ENCODE results near the gene RCBTB2.

RCBTB2 gene

DNA sequence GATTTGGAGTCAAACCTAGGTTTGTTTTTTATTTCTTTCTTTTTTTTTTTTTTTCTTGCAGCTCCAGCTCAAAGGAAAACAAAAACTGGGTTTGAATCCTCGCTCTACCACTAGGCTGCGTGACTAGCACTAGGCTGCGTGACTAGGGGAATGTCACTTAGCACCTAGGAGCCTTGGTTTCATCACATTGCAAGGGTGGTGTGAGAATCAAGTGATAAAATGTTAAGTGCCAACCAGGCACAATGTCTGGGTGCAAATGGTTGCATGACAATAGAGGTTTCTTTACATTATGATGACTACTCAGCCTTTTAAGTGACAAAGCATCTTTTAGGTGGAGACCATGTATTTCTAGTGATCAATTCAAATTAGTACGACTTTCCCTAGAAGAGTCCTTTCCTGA, 27.9 kb downstream of the RCBTB2 start:
- Histone ChIP-seq H3K4me1 (ENCODE audit: control extremely low read depth in 1 of 4, control insufficient read depth in 4 of 4, insufficient read depth in 4 of 4, low read length in 3 of 4) (peaks cover 14 to 74% (median 39%) of the 10 kb centered on the region in 4 experiments), H3K9me3 (ENCODE audit: control extremely low read depth in 1 of 5, control insufficient read depth in 4 of 5, insufficient read depth in 2 of 5, low read depth in 1 of 5, low read length in 4 of 5) (no peaks in the 10 kb centered on the region), H3K4me3 (ENCODE audit: control insufficient read depth in 1 of 7, extremely low read depth in 1 of 7, insufficient read depth in 4 of 7, low read depth in 2 of 7, low read length in 6 of 7) (no peak overlapping the region), H3K27me3 (replicated peaks in 2 of 5; ENCODE audit: control insufficient read depth in 4 of 5, insufficient read depth in 5 of 5, low read length in 4 of 5) (peaks cover 0 to 25% (median 5%) of the 10 kb centered on the region in 5 experiments), H3K36me3 (ENCODE audit: control insufficient read depth in 4 of 4, insufficient read depth in 4 of 4, low read length in 3 of 4) (no peaks in the 10 kb centered on the region), H3K27ac (ENCODE audit: insufficient read depth in 1 of 2, low read depth in 1 of 2, low read length in 2 of 2, poor library complexity in 1 of 2, severe bottlenecking in 2 of 2) (peak overlapping the region in 1 of 2 experiments; percentile 45)
- 71% methylated on average over 1 of the region's 4 CpGs for WGBS (ENCODE audit: insufficient coverage)
- POLR2A ChIA-PET: interaction anchor here (0.7 to 1.5 kb wide), 3 partner anchors 13 to 73 kb away, joined by 3 to 6 read pairs (median 5); partner anchors contain the start of gene RCBTB2
- CTCF ChIA-PET: interaction anchor here (1.2 to 1.8 kb wide), 4 partner anchors 9 to 356 kb away, joined by 3 to 8 read pairs (median 4); no protein-coding TSS in a partner anchor
- peak in 2 of 3 donors; percentile 54 to 70 for DNase-seq

DNA sequence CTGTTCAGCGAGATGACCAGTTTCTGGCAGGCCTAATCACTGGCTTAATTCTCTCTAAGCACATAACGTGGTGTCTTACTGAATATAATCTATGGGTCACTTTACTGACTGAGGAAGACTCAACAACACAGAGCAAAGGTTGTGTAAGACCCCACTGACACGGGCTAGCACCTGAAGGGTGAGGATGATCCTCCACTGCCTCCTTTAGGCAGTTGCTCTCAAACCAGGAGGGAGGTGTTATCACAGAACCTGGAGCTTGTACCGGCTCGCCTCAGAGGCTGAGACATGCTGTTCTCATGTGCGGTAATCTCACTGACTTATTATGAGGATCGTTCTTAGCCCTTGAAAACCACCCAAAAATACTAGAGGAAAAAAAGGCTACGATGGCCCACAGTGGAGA, 28.3 kb downstream of the RCBTB2 start:
- H3K27ac ChIP-seq (ENCODE audit: insufficient read depth in 1 of 2, low read depth in 1 of 2, low read length in 2 of 2, poor library complexity in 1 of 2, severe bottlenecking in 2 of 2): no peak overlapping the region
- no peak for DNase-seq
- H3K4me3 ChIP-seq (ENCODE audit: control insufficient read depth in 1 of 7, extremely low read depth in 1 of 7, insufficient read depth in 4 of 7, low read depth in 2 of 7, low read length in 6 of 7): no peak overlapping the region
- peaks cover 14 to 74% (median 39%) of the 10 kb centered on the region in 4 experiments for H3K4me1 ChIP-seq (ENCODE audit: control extremely low read depth in 1 of 4, control insufficient read depth in 4 of 4, insufficient read depth in 4 of 4, low read length in 3 of 4)
- 100% methylated on average over 7 of the region's 8 CpGs for WGBS (ENCODE audit: insufficient coverage)
- no peaks in the 10 kb centered on the region for H3K36me3 ChIP-seq (ENCODE audit: control insufficient read depth in 4 of 4, insufficient read depth in 4 of 4, low read length in 3 of 4)
- H3K27me3 ChIP-seq (replicated peaks in 2 of 5; ENCODE audit: control insufficient read depth in 4 of 5, insufficient read depth in 5 of 5, low read length in 4 of 5): peaks cover 0 to 22% (median 5%) of the 10 kb centered on the region in 5 experiments
- CTCF ChIA-PET: interaction anchor here (1.2 to 1.8 kb wide), 2 partner anchors 8 to 357 kb away, joined by 3 to 8 read pairs; no protein-coding TSS in a partner anchor
- POLR2A ChIA-PET: interaction anchor here (0.7 to 1.5 kb wide), 3 partner anchors 12 to 73 kb away, joined by 3 to 6 read pairs (median 5); partner anchors contain the start of gene RCBTB2
- H3K9me3 ChIP-seq (ENCODE audit: control extremely low read depth in 1 of 5, control insufficient read depth in 4 of 5, insufficient read depth in 2 of 5, low read depth in 1 of 5, low read length in 4 of 5): no peaks in the 10 kb centered on the region

DNA sequence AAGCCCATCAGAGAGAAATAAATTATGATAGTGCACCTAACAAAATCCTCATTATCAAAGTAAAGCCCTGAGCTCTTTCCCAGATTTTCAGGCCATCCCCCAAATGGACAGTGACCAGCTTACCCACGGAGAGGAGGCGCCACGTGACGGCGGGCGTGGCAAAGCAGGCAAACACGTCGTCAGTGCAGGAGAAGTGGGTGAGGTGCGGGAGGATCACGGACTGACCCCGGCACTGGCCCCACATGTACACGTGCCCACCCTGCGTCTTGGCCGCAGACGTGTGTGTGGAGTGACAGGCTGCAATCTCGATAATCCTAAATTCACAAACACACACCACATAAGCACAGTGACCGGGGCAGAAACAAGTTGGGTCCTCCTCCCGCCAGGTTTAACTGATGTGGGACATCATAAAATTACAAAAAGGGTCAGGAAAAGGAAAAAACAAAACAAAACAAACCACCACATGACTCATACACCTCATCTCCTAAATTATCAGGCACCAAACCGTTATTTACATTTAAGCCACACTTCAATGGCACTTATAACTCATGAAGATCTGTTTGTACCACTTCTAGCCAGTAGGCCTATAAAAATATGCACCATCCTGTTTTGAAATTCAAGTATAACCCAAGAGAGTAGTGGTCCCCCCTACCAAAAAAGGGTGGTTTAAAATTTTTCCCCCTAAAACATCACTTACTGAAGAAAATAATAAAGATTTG, 30.1 kb downstream of the RCBTB2 start:
- no peak overlapping the region for H3K27ac ChIP-seq (ENCODE audit: insufficient read depth in 1 of 2, low read depth in 1 of 2, low read length in 2 of 2, poor library complexity in 1 of 2, severe bottlenecking in 2 of 2)
- H3K36me3 ChIP-seq (ENCODE audit: control insufficient read depth in 4 of 4, insufficient read depth in 4 of 4, low read length in 3 of 4): no peaks in the 10 kb centered on the region
- peak in 1 of 3 donors; percentile 27 for DNase-seq
- H3K27me3 ChIP-seq (replicated peaks in 2 of 5; ENCODE audit: control insufficient read depth in 4 of 5, insufficient read depth in 5 of 5, low read length in 4 of 5): peaks cover 0 to 14% (median 3%) of the 10 kb centered on the region in 5 experiments
- ChIA-PET POLR2A (no interaction called here), CTCF (interaction anchor here (0.6 kb wide), 1 partner anchor 843 kb away, joined by 3 read pairs; no protein-coding TSS in a partner anchor)
- H3K4me1 ChIP-seq (ENCODE audit: control extremely low read depth in 1 of 4, control insufficient read depth in 4 of 4, insufficient read depth in 4 of 4, low read length in 3 of 4): peaks cover 14 to 88% (median 40%) of the 10 kb centered on the region in 4 experiments
- H3K4me3 ChIP-seq (ENCODE audit: control insufficient read depth in 1 of 7, extremely low read depth in 1 of 7, insufficient read depth in 4 of 7, low read depth in 2 of 7, low read length in 6 of 7): no peak overlapping the region
- no peaks in the 10 kb centered on the region for H3K9me3 ChIP-seq (ENCODE audit: control extremely low read depth in 1 of 5, control insufficient read depth in 4 of 5, insufficient read depth in 2 of 5, low read depth in 1 of 5, low read length in 4 of 5)
- 91% methylated on average over 1 of the region's 19 CpGs for WGBS (ENCODE audit: insufficient coverage)

DNA sequence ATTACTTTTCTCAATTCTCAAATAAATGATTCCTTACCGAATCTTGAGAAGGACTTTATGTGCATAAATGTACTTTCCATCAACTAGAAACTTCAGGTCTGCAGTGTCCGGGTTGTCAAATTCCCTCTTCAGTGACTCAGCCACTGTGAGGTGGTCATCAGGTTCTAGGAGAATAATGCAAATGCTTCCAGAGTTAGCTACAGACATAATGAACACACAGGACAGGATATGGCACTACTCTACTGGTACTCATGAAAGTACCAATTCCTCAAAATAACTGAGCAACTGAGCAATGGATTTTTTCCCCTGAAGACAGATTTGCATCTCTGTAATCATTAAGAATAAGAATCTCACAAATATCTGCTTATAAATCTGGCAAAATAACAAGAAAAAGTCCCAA, 31.2 kb downstream of the RCBTB2 start:
- Histone ChIP-seq H3K4me3 (ENCODE audit: control insufficient read depth in 1 of 7, extremely low read depth in 1 of 7, insufficient read depth in 4 of 7, low read depth in 2 of 7, low read length in 6 of 7) (no peak overlapping the region), H3K27ac (ENCODE audit: insufficient read depth in 1 of 2, low read depth in 1 of 2, low read length in 2 of 2, poor library complexity in 1 of 2, severe bottlenecking in 2 of 2) (no peak overlapping the region), H3K4me1 (ENCODE audit: control extremely low read depth in 1 of 4, control insufficient read depth in 4 of 4, insufficient read depth in 4 of 4, low read length in 3 of 4) (peaks cover 12 to 90% (median 38%) of the 10 kb centered on the region in 4 experiments), H3K36me3 (ENCODE audit: control insufficient read depth in 4 of 4, insufficient read depth in 4 of 4, low read length in 3 of 4) (no peaks in the 10 kb centered on the region), H3K9me3 (ENCODE audit: control extremely low read depth in 1 of 5, control insufficient read depth in 4 of 5, insufficient read depth in 2 of 5, low read depth in 1 of 5, low read length in 4 of 5) (no peaks in the 10 kb centered on the region), H3K27me3 (replicated peaks in 2 of 5; ENCODE audit: control insufficient read depth in 4 of 5, insufficient read depth in 5 of 5, low read length in 4 of 5) (peaks cover 0 to 8% (median 3%) of the 10 kb centered on the region in 5 experiments)
- no peak for DNase-seq
- 100% methylated on average over 2 of the region's 2 CpGs for WGBS (ENCODE audit: insufficient coverage)
- CTCF ChIA-PET: no interaction called here
- POLR2A ChIA-PET: no interaction called here

DNA sequence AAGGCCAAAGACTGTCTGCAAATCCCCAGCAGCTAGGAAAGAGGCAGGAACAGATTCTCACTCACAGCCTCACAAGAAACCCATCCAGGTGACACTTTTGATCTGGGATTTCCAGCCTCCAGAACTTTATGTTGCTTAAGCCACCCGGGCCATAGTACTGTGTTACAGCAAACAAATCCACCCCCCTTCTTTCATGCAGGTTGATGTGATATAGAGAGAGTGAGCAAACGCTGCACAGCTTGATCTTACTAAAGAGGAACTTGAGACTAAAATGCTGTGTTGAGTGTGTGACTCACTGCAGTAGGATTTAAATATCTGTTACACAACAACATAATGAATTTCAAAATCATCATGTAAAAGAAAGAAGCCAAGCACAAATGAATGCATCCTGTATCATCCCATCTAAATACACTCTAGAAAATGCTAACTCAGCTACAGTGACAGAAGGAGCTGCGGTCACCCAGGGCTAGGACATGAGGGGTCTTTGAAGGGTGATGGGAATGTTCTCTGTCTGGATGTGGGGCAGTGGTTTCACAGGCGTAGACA, 32.2 kb downstream of the RCBTB2 start:
- no peak overlapping the region for H3K27ac ChIP-seq (ENCODE audit: insufficient read depth in 1 of 2, low read depth in 1 of 2, low read length in 2 of 2, poor library complexity in 1 of 2, severe bottlenecking in 2 of 2)
- H3K4me1 ChIP-seq (ENCODE audit: control extremely low read depth in 1 of 4, control insufficient read depth in 4 of 4, insufficient read depth in 4 of 4, low read length in 3 of 4): peaks cover 7 to 88% (median 28%) of the 10 kb centered on the region in 4 experiments
- DNase-seq: peak; percentile 72 to 97 (median 95)
- H3K9me3 ChIP-seq (ENCODE audit: control extremely low read depth in 1 of 5, control insufficient read depth in 4 of 5, insufficient read depth in 2 of 5, low read depth in 1 of 5, low read length in 4 of 5): no peaks in the 10 kb centered on the region
- no peaks in the 10 kb centered on the region for H3K36me3 ChIP-seq (ENCODE audit: control insufficient read depth in 4 of 4, insufficient read depth in 4 of 4, low read length in 3 of 4)
- peaks cover 0 to 8% (median 3%) of the 10 kb centered on the region in 5 experiments for H3K27me3 ChIP-seq (replicated peaks in 2 of 5; ENCODE audit: control insufficient read depth in 4 of 5, insufficient read depth in 5 of 5, low read length in 4 of 5)
- CTCF ChIA-PET: interaction anchor here (1.1 kb wide), 1 partner anchor 11 kb away, joined by 4 read pairs; no protein-coding TSS in a partner anchor
- 100% methylated on average over 1 of the region's 4 CpGs for WGBS (ENCODE audit: insufficient coverage)
- H3K4me3 ChIP-seq (ENCODE audit: control insufficient read depth in 1 of 7, extremely low read depth in 1 of 7, insufficient read depth in 4 of 7, low read depth in 2 of 7, low read length in 6 of 7): no peak overlapping the region
- POLR2A ChIA-PET: interaction anchor here (1.0 kb wide), 1 partner anchor 63 kb away, joined by 3 read pairs; no protein-coding TSS in a partner anchor

DNA sequence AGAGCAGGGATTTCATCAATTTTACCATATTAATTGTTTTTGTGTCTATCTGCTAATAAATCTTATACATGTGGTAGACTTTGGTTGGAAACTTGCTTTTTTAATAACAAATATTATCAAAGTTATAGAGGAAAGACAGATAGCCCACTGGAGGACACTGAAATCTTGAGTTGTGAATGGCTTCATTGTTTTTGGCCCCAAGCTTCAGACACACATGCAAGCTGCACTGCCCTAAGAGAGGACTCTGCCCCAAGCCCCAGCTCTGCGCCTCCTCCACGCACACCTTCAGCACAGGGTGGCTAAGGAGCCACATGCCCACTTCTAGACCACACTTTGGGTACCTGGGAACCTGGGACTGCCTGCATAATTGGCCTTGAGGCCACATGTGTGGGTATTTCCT, 35.2 kb downstream of the RCBTB2 start:
- Histone ChIP-seq H3K27ac (ENCODE audit: insufficient read depth in 1 of 2, low read depth in 1 of 2, low read length in 2 of 2, poor library complexity in 1 of 2, severe bottlenecking in 2 of 2) (no peak overlapping the region), H3K9me3 (ENCODE audit: control extremely low read depth in 1 of 5, control insufficient read depth in 4 of 5, insufficient read depth in 2 of 5, low read depth in 1 of 5, low read length in 4 of 5) (no peaks in the 10 kb centered on the region), H3K36me3 (ENCODE audit: control insufficient read depth in 4 of 4, insufficient read depth in 4 of 4, low read length in 3 of 4) (no peaks in the 10 kb centered on the region), H3K4me1 (ENCODE audit: control extremely low read depth in 1 of 4, control insufficient read depth in 4 of 4, insufficient read depth in 4 of 4, low read length in 3 of 4) (peaks cover 19 to 89% (median 35%) of the 10 kb centered on the region in 4 experiments), H3K27me3 (replicated peaks in 2 of 5; ENCODE audit: control insufficient read depth in 4 of 5, insufficient read depth in 5 of 5, low read length in 4 of 5) (peaks cover 0 to 4% (median 0%) of the 10 kb centered on the region in 5 experiments), H3K4me3 (ENCODE audit: control insufficient read depth in 1 of 7, extremely low read depth in 1 of 7, insufficient read depth in 4 of 7, low read depth in 2 of 7, low read length in 6 of 7) (no peak overlapping the region)
- 100% methylated on average over 2 of the region's 2 CpGs for WGBS (ENCODE audit: insufficient coverage)
- CTCF ChIA-PET: interaction anchor here (1.2 kb wide), 1 partner anchor 96 kb away, joined by 4 read pairs; no protein-coding TSS in a partner anchor
- DNase-seq: no peak
- POLR2A ChIA-PET: no interaction called here

Measured in common myeloid progenitor, CD34-positive (primary cell).